Thoracic aorta endothelial cell (primary cell): Measurements from ENCODE around the gene GATA6. TPM values are rescaled to one million over a fixed set of nuclear protein-coding genes. Genes with fewer than 3 reads are reported as not detected.

Source experiments
- small RNA-seq: library from RNA; depleted of rRNA; stranded (forward); fragments of <200 nt; gene quantifications from one replicate; pipeline ENCODE3, GENCODE V24; 2012
- total RNA-seq: library from RNA; depleted of rRNA; stranded (reverse); fragments of >200 nt; gene quantifications from 2 replicates; pipeline ENCODE4 v1.2.3, GENCODE V29; 2012

The GATA6 gene
- 22.7 and 23.8 TPM in 2 replicates for total RNA-seq

GRCh38 chr18:22169011-22169888 lies at the start of gene GATA6:
GATA6 (plus strand) TSS chr18:22169589; CDS start chr18:22171145, 1,556 bp downstream.

Small RNA genes lying within 50 kb of the gene (small RNA-seq; reads per million reads assigned to genes)
- not detected for gene RNU6-702P
- gene RNU6ATAC20P, result not detected

Other genes with a start within 250 kb of the GATA6 start
- gene CTAGE1, start 248.3 kb downstream of the GATA6 start, total RNA-seq, result not detected in 2 replicates